Activated CD4-positive, alpha-beta T cell treated with anti-CD3 and anti-CD28 coated beads for 36 hours (primary cell): ENCODE data around the gene MTOR. TPM values are rescaled to one million over a fixed set of nuclear protein-coding genes. Genes with fewer than 3 reads are reported as not detected.

Source experiments
- ATAC-seq: fragments of 200-7000 bp; cut with Tn5 transposase; one replicate; pipeline ENCODE4 v1.10.0; 2021; ENCODE audit warnings: mild to moderate bottlenecking, moderate library complexity
- CTCF ChIA-PET: fragments of 350-600 bp; sonication (Branson Sonifier 250); formaldehyde crosslinking; loops from one replicate; lab custom pipeline; 2021; ENCODE audit warnings: antibody characterized with exemption; lab: Charles Lee
- POLR2A ChIA-PET: fragments of 350-600 bp; sonication (Branson Sonifier 250); formaldehyde crosslinking; loops from one replicate; lab custom pipeline; 2021; ENCODE audit warnings: antibody characterized with exemption, inconsistent platforms; lab: Charles Lee
- DNase-seq: peaks from one replicate; pipeline ENCODE4 v3.0.0-alpha.2; 2020
- H3K27ac Mint-ChIP-seq: one replicate; pipeline ENCODE4 v1.8.0; 2021; ENCODE audit warnings: mixed read lengths
- H3K27me3 Mint-ChIP-seq: one replicate; pipeline ENCODE4 v1.8.0; 2021; ENCODE audit warnings: mixed read lengths
- H3K36me3 Mint-ChIP-seq: one replicate; pipeline ENCODE4 v1.8.0; 2021; ENCODE audit warnings: low read depth, mixed read lengths
- H3K4me1 Mint-ChIP-seq: one replicate; pipeline ENCODE4 v1.8.0; 2021; ENCODE audit warnings: mixed read lengths
- H3K4me3 Mint-ChIP-seq: one replicate; pipeline ENCODE4 v1.8.0; 2021; ENCODE audit warnings: mild to moderate bottlenecking, moderate library complexity, mixed read lengths
- H3K9me3 Mint-ChIP-seq: one replicate; pipeline ENCODE4 v1.8.0; 2021; ENCODE audit warnings: low read depth, mixed read lengths
- intact Hi-C, 2 experiments: fragments of 100-400 bp; cut with DNase I in 1 of 2; cut with micrococcal nuclease in 1 of 2; formaldehyde crosslinking; loops; one replicate each; pipeline versions ENCODE4 v1.14.2 to v1.15.1; 2022 to 2024; cut with DNase I, micrococcal nuclease
- total RNA-seq, 2 experiments: library from RNA; stranded (reverse); gene quantifications; one replicate each; pipeline ENCODE4 v1.2.3, GENCODE V29; 2021

The MTOR gene
- total RNA-seq, 2 experiments from 2014 or later = 32.3 to 36.3 TPM

DNA sequence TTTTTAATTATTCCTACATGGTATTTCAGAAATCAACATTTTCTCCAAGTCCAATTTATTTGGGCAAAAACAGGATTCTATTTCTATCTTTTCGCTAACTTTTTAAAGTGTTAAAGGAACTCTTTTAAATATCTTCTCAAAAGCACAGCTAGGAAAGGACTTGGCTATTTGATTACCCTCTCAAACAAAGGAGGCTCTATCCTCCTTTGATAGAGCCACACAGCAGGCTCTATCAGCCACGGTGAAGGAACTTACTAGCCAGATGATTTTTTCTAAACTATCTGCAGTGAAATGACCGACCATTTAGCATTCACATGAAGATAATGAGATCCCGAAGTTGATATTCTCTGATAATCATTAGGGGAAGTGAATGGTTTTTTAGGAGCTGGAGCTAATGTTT lies 64.1 kb downstream of the MTOR start:
- ChIA-PET CTCF (no interaction called here), POLR2A (no interaction called here)
- no peaks in the 10 kb centered on the region for H3K4me1 Mint-ChIP-seq
- H3K4me3 Mint-ChIP-seq = no peak overlapping the region
- intact Hi-C loops = no loop called here
- DNase-seq = no peak
- H3K36me3 Mint-ChIP-seq = peaks cover 32% of the 10 kb centered on the region
- no peaks in the 10 kb centered on the region for H3K27me3 Mint-ChIP-seq
- no peak overlapping the region for H3K27ac Mint-ChIP-seq
- H3K9me3 Mint-ChIP-seq = no peaks in the 10 kb centered on the region
- no peak for ATAC-seq

DNA sequence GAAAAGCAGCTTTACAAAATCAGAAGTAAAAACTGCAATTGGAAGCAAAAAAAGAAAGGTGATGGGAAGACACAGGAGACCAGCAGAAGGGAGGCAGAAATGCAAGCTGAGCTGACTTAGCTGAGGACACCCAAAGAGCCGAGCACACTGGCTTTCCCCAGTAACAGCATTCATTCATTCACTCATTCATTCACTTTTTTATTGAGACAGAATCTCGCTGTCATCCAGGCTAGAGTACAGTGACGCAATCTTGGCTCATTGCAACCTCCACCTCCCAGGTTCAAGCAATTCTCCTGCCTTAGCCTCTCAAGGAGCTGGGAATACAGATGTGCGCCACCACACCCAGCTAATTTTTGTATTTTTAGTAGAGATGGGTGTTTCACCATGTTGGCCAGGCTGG lies 65.0 kb downstream of the MTOR start:
- ChIA-PET POLR2A (no interaction called here), CTCF (interaction anchor here (1.3 to 1.4 kb wide), 2 partner anchors 14 to 160 kb away, joined by 4 read pairs; no protein-coding TSS in a partner anchor)
- peaks cover 32% of the 10 kb centered on the region for H3K36me3 Mint-ChIP-seq
- H3K9me3 Mint-ChIP-seq = no peaks in the 10 kb centered on the region
- H3K4me3 Mint-ChIP-seq = no peak overlapping the region
- no peak overlapping the region for H3K27ac Mint-ChIP-seq
- H3K4me1 Mint-ChIP-seq = no peaks in the 10 kb centered on the region
- no peaks in the 10 kb centered on the region for H3K27me3 Mint-ChIP-seq
- intact Hi-C loops = no loop called here
- ATAC-seq = no peak
- no peak for DNase-seq

DNA sequence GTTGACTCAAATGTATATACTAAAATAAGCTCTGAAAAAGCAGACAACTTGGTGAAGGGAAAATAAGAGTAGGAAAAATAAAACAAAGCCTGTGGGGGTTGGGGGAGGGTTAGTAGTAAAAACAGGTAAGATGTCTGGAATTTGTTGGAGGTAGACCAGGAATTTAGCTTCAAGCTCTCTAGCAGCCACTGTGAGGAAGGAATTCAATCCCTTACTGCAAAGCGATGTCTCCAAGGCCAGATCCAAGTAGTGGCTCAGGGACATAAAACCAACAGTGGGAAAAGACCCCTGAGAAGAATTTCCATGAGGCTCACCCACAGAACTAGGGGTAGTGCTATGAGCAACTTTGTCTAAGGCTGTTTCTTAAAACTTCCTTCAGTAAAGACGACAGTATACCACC lies 65.4 kb downstream of the MTOR start:
- ATAC-seq (no peak), DNase-seq (no peak)
- CTCF ChIA-PET = interaction anchor here (0.7 to 1.4 kb wide), 5 partner anchors 10 to 969 kb away, joined by 3 to 5 read pairs (median 4); no protein-coding TSS in a partner anchor
- no peak overlapping the region for H3K27ac Mint-ChIP-seq
- peaks cover 36% of the 10 kb centered on the region for H3K36me3 Mint-ChIP-seq
- no peaks in the 10 kb centered on the region for H3K4me1 Mint-ChIP-seq
- no peak overlapping the region for H3K4me3 Mint-ChIP-seq
- H3K27me3 Mint-ChIP-seq = no peaks in the 10 kb centered on the region
- no peaks in the 10 kb centered on the region for H3K9me3 Mint-ChIP-seq
- POLR2A ChIA-PET = no interaction called here
- intact Hi-C loops = no loop called here

DNA sequence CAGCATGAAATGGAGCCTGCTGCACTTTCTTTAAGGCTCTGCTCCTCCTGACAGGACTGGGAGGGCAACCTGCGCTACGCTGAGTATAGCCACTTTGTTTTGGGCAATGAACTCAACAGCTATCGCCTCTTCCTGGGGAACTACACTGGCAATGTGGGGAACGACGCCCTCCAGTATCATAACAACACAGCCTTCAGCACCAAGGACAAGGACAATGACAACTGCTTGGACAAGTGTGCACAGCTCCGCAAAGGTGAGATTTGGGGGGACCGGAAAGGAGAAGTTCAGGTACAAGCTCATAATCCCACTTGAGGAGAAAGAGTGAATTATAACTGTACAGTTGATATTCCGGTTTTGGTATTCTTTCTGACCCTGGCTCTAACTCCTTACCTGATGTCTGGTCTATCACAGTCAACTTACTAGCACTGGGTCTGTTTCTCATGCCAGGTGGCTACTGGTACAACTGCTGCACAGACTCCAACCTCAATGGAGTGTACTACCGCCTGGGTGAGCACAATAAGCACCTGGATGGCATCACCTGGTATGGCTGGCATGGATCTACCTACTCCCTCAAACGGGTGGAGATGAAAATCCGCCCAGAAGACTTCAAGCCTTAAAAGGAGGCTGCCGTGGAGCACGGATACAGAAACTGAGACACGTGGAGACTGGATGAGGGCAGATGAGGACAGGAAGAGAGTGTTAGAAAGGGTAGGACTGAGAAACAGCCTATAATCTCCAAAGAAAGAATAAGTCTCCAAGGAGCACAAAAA lies 67.8 kb downstream of the MTOR start:
- no peaks in the 10 kb centered on the region for H3K9me3 Mint-ChIP-seq
- POLR2A ChIA-PET = no interaction called here
- no peak overlapping the region for H3K4me3 Mint-ChIP-seq
- H3K27me3 Mint-ChIP-seq = no peaks in the 10 kb centered on the region
- intact Hi-C loops = no loop called here
- no peak overlapping the region for H3K27ac Mint-ChIP-seq
- peaks cover 35% of the 10 kb centered on the region for H3K36me3 Mint-ChIP-seq
- DNase-seq (no peak), ATAC-seq (no peak)
- CTCF ChIA-PET = interaction anchor here (1.4 kb wide), 1 partner anchor 157 kb away, joined by 3 read pairs; no protein-coding TSS in a partner anchor
- H3K4me1 Mint-ChIP-seq = no peaks in the 10 kb centered on the region

DNA sequence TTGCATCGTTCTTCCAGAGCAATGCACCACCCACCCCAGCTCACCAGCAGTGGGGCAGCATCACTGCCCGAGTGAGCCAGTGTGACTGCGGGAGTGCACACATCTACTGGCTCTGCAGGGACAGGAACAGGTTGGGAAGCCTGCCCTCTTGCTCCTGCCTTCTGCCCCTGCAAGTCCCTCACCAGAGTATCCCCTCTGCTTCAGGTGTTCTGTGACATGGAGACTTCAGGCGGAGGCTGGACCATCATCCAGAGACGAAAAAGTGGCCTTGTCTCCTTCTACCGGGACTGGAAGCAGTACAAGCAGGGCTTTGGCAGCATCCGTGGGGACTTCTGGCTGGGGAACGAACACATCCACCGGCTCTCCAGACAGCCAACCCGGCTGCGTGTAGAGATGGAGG lies 69.0 kb downstream of the MTOR start:
- POLR2A ChIA-PET = no interaction called here
- no peaks in the 10 kb centered on the region for H3K27me3 Mint-ChIP-seq
- CTCF ChIA-PET = no interaction called here
- no peak overlapping the region for H3K4me3 Mint-ChIP-seq
- H3K36me3 Mint-ChIP-seq = peaks cover 30% of the 10 kb centered on the region
- intact Hi-C loops = no loop called here
- DNase-seq (no peak), ATAC-seq (no peak)
- H3K27ac Mint-ChIP-seq = no peak overlapping the region
- no peaks in the 10 kb centered on the region for H3K4me1 Mint-ChIP-seq
- H3K9me3 Mint-ChIP-seq = no peaks in the 10 kb centered on the region

DNA sequence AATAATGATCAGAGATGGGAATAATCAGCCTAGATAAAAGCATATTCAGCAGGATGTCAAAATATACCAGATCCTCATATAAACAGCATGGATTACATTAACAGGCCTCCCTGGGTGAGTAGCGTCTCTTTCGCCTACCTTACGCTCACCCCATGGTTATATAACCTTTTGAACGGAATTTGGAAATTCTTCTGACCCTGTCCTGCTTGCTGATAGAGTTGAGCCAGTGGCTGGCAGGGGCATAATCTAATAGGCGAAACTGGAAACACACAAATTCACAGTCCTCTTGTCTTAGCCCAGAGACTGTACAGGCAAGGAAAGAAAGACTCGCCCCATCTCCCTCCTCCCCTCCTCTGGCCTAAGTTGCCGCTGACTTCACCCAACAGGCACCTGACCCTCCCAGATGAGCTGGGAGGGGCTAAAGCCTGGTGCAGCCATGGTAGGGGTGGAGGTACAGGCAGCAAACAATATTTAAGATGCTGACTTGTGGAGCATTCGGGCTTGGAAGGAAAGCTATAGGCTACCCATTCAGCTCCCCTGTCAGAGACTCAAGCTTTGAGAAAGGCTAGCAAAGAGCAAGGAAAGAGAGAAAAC lies 73.4 kb downstream of the MTOR start, which contains the start of gene ANGPTL7:
Gene ANGPTL7 (plus strand): TSS at position 498 of the 594 bp plus-strand sequence. CDS start 225 bp downstream, outside the sequence.
- ChIA-PET POLR2A (no interaction called here), CTCF (no interaction called here)
- intact Hi-C loops = no loop called here
- Mint-ChIP-seq H3K27me3 (no peaks in the 10 kb centered on the region), H3K4me1 (no peaks in the 10 kb centered on the region), H3K36me3 (peaks cover 24% of the 10 kb centered on the region), H3K27ac (no peak within 1 kb of the TSS), H3K4me3 (no peak within 1 kb of the TSS), H3K9me3 (no peaks in the 10 kb centered on the region)
- ATAC-seq (no peak), DNase-seq (no peak)

DNA sequence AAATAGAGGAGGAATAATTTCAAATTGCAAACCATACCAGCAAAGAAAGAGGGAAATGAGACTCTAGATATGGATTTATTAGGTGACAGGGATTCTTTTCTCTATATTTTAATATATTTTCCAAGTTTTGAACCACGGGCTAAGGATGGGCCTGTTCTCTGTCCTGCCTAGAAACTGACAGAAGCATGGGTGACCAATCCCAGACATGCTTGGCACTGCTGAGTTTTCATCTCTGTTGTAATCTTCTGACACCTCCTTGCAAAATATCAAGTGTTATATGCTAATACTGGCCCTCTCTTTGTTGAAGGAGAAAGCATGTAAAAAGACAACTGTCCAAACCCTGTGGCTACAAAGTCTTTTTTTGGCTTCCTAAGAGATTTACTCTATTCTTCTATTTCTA lies 74.0 kb downstream of the MTOR start:
- Mint-ChIP-seq H3K4me3 (no peak overlapping the region), H3K27ac (no peak overlapping the region), H3K27me3 (no peaks in the 10 kb centered on the region), H3K36me3 (peaks cover 25% of the 10 kb centered on the region), H3K9me3 (no peaks in the 10 kb centered on the region), H3K4me1 (no peaks in the 10 kb centered on the region)
- POLR2A ChIA-PET = no interaction called here
- intact Hi-C loops = no loop called here
- no peak for ATAC-seq
- CTCF ChIA-PET = no interaction called here
- no peak for DNase-seq

DNA sequence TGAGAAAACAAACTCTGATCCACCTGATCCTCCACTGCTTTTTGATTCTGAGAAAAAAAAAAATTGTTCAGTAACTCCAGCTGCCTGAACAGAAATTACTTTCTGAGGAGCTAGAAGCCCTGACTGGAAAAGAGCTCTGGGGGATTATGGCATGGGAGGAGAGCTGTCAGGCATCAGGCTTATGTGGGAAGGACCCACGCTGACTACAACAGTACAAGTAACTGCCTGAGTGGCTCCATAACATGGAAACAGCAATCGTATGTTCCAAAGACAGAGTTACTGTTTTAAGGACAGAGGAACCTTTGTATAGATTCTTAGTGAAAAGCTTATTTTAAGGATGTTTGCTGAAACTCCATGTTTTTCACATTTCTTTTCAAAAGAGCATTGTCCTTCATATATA lies 74.4 kb downstream of the MTOR start:
- H3K36me3 Mint-ChIP-seq = peaks cover 25% of the 10 kb centered on the region
- ChIA-PET CTCF (no interaction called here), POLR2A (no interaction called here)
- H3K27ac Mint-ChIP-seq = no peak overlapping the region
- no peaks in the 10 kb centered on the region for H3K27me3 Mint-ChIP-seq
- ATAC-seq (no peak), DNase-seq (no peak)
- no peaks in the 10 kb centered on the region for H3K9me3 Mint-ChIP-seq
- no peak overlapping the region for H3K4me3 Mint-ChIP-seq
- intact Hi-C loops = no loop called here
- H3K4me1 Mint-ChIP-seq = no peaks in the 10 kb centered on the region

DNA sequence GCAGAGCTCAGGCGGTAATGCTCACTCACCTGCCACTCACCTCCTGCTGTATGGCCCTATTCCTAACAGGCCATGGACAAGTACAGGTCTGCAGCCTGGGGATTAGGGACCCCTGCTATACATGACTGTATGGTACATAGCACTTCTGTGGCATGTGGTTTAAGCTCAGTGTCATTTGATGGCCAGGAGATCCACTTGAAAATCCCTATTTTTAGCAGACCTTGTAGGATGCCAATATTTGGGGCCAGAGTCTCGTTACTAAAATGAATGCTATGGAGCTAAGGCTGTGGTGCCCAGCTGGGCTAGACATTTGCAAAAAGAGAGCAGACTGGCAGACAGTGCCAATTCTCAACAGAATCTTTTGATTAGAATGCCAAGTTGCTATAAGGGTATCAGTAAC lies 74.9 kb downstream of the MTOR start:
- DNase-seq (no peak), ATAC-seq (no peak)
- no peaks in the 10 kb centered on the region for H3K27me3 Mint-ChIP-seq
- intact Hi-C loops = no loop called here
- no peak overlapping the region for H3K27ac Mint-ChIP-seq
- no peaks in the 10 kb centered on the region for H3K4me1 Mint-ChIP-seq
- H3K36me3 Mint-ChIP-seq = peaks cover 25% of the 10 kb centered on the region
- no peak overlapping the region for H3K4me3 Mint-ChIP-seq
- ChIA-PET POLR2A (interaction anchor here (0.6 kb wide), 1 partner anchor 15 kb away, joined by 11 read pairs; no protein-coding TSS in a partner anchor), CTCF (no interaction called here)
- H3K9me3 Mint-ChIP-seq = no peaks in the 10 kb centered on the region

DNA sequence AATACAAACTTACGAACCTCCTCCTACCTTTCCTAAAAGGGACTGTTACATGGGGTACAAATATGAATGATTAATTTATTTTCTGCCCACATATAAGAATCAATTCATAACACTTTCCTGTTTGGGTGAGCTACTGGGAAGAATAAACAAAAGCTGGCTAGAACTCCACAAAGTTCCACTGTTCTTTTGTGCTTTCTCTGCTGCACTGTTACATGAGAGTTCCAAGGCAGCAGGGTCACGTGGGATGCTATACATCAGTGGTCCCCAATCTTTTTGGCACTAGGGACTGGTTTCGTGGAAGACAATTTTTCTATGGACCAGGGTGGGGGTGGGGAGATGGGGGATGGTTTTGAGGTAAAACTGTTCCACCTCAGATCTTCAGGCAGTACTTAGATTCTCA lies 75.4 kb downstream of the MTOR start:
- H3K36me3 Mint-ChIP-seq = peaks cover 22% of the 10 kb centered on the region
- H3K4me3 Mint-ChIP-seq = no peak overlapping the region
- no peak for DNase-seq
- POLR2A ChIA-PET = interaction anchor here (0.6 kb wide), 1 partner anchor 14 kb away, joined by 11 read pairs; no protein-coding TSS in a partner anchor
- no peak overlapping the region for H3K27ac Mint-ChIP-seq
- H3K27me3 Mint-ChIP-seq = no peaks in the 10 kb centered on the region
- CTCF ChIA-PET = interaction anchor here (1.0 to 1.5 kb wide), 3 partner anchors 10 to 55 kb away, joined by 3 read pairs; no protein-coding TSS in a partner anchor
- H3K4me1 Mint-ChIP-seq = no peaks in the 10 kb centered on the region
- intact Hi-C loops = no loop called here
- no peak for ATAC-seq
- H3K9me3 Mint-ChIP-seq = no peaks in the 10 kb centered on the region

DNA sequence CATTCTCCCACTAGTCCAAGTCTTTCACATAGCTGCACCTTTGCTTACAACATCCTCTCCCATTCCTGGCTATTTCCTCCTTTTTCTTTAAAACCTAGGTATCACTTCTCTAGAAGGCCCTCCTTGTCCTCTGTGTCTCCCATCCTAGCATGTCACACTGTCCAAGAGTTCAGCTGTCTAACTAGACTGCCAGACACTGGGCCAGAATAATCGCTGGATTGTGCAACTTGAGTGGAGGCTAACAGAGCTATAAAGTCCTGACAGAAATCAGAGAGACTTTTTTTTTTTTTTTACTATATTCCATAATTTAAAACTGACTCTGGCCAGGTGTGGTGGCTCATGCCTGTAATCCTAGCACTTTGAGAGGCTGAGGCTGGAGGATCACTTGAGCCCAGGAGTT lies 77.4 kb downstream of the MTOR start:
- Mint-ChIP-seq H3K36me3 (peaks cover 15% of the 10 kb centered on the region), H3K27ac (no peak overlapping the region), H3K9me3 (no peaks in the 10 kb centered on the region), H3K4me3 (no peak overlapping the region), H3K4me1 (no peaks in the 10 kb centered on the region), H3K27me3 (no peaks in the 10 kb centered on the region)
- ChIA-PET CTCF (interaction anchor here (0.6 to 1.1 kb wide), 4 partner anchors 11 to 807 kb away, joined by 3 to 4 read pairs (median 3); no protein-coding TSS in a partner anchor), POLR2A (no interaction called here)
- intact Hi-C loops = no loop called here
- no peak for ATAC-seq
- DNase-seq = no peak

DNA sequence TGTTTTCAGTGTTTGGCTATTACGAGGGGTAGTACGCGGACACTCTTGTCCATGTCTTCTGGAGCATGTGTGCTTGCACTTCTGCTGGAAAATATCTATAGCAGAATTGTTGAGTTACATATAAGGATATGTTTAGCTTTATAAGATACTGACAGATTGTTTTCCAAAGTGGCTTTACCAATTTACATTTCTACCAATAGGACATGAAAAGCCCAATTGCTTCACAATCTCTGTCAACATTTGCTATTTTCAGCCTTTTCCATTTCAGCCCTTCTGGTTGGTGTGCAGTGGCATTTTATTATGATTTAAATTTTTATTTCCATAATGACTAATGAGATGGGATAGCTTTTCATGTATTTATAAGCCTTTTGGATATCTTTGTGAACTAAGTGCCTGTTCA lies 79.5 kb downstream of the MTOR start:
- Mint-ChIP-seq H3K4me1 (no peaks in the 10 kb centered on the region), H3K27ac (no peak overlapping the region), H3K27me3 (no peaks in the 10 kb centered on the region), H3K36me3 (peaks cover 11% of the 10 kb centered on the region), H3K4me3 (no peak overlapping the region), H3K9me3 (no peaks in the 10 kb centered on the region)
- intact Hi-C loops = no loop called here
- ATAC-seq (no peak), DNase-seq (no peak)
- ChIA-PET POLR2A (interaction anchor here (0.6 to 0.9 kb wide), 2 partner anchors 26 to 1201 kb away, joined by 3 read pairs; no protein-coding TSS in a partner anchor), CTCF (no interaction called here)
